ENCODE results near the gene CMIP.

The CMIP gene

GRCh38 chr16:81494434-81494806 lies 49.8 kb downstream of the CMIP start:
- TF ChIP-seq CTCF (IDR thresholded peaks at IDR 0.05; ENCODE audit: insufficient read depth, low read length, poor library complexity, severe bottlenecking) = no peak
- Histone ChIP-seq H3K27me3 (replicated peaks; ENCODE audit: control insufficient read depth, insufficient read depth, low read length) (no peaks in the 10 kb centered on the region), H3K4me3 (replicated peaks; ENCODE audit: low read depth, low read length) (no peak overlapping the region), H3K36me3 (ENCODE audit: control insufficient read depth, insufficient read depth, low read length) (no peaks in the 10 kb centered on the region)
- no peak for DNase-seq (ENCODE audit: extremely low read depth, insufficient read length)

GRCh38 chr16:81494888-81495287 lies 50.3 kb downstream of the CMIP start:
- TF ChIP-seq CTCF (IDR thresholded peaks at IDR 0.05; ENCODE audit: insufficient read depth, low read length, poor library complexity, severe bottlenecking) = no peak
- Histone ChIP-seq H3K27me3 (replicated peaks; ENCODE audit: control insufficient read depth, insufficient read depth, low read length) (no peaks in the 10 kb centered on the region), H3K4me3 (replicated peaks; ENCODE audit: low read depth, low read length) (no peak overlapping the region), H3K36me3 (ENCODE audit: control insufficient read depth, insufficient read depth, low read length) (no peaks in the 10 kb centered on the region)
- DNase-seq (ENCODE audit: extremely low read depth, insufficient read length) = no peak

- no peak overlapping the region for H3K4me3 ChIP-seq (replicated peaks; ENCODE audit: low read depth, low read length)
- no peak for TF ChIP-seq CTCF (IDR thresholded peaks at IDR 0.05; ENCODE audit: insufficient read depth, low read length, poor library complexity, severe bottlenecking)
- H3K27me3 ChIP-seq (replicated peaks; ENCODE audit: control insufficient read depth, insufficient read depth, low read length) = no peaks in the 10 kb centered on the region
- no peaks in the 10 kb centered on the region for H3K36me3 ChIP-seq (ENCODE audit: control insufficient read depth, insufficient read depth, low read length)
- DNase-seq (ENCODE audit: extremely low read depth, insufficient read length) = no peak
Observed at GRCh38 chr16:81495321-81496234, 51.0 kb downstream of the CMIP start.

GRCh38 chr16:81496321-81496720 lies 51.7 kb downstream of the CMIP start:
- no peak for TF ChIP-seq CTCF (IDR thresholded peaks at IDR 0.05; ENCODE audit: insufficient read depth, low read length, poor library complexity, severe bottlenecking)
- H3K4me3 ChIP-seq (replicated peaks; ENCODE audit: low read depth, low read length) = no peak overlapping the region

GRCh38 chr16:81496742-81497141 lies 52.1 kb downstream of the CMIP start:
- no peak for DNase-seq (ENCODE audit: extremely low read depth, insufficient read length)
- Histone ChIP-seq H3K27me3 (replicated peaks; ENCODE audit: control insufficient read depth, insufficient read depth, low read length) (no peaks in the 10 kb centered on the region), H3K36me3 (ENCODE audit: control insufficient read depth, insufficient read depth, low read length) (no peaks in the 10 kb centered on the region), H3K4me3 (replicated peaks; ENCODE audit: low read depth, low read length) (no peak overlapping the region)
- no peak for TF ChIP-seq CTCF (IDR thresholded peaks at IDR 0.05; ENCODE audit: insufficient read depth, low read length, poor library complexity, severe bottlenecking)

More at GRCh38 chr16:81496321-81496720, 51.7 kb downstream of the CMIP start:
- Histone ChIP-seq H3K36me3 (ENCODE audit: control insufficient read depth, insufficient read depth, low read length) (no peaks in the 10 kb centered on the region), H3K27me3 (replicated peaks; ENCODE audit: control insufficient read depth, insufficient read depth, low read length) (no peaks in the 10 kb centered on the region)
- DNase-seq (ENCODE audit: extremely low read depth, insufficient read length) = no peak

Data from GM06990 (cell line).